ENCODE measurements around the gene PLS1.
"Not testable (repeated sequence)": the region's sequence is repeated elsewhere in the genome, so short reads cannot be mapped to it uniquely, and the experiment has no call there.

GRCh38 chr3:142574223-142574622 is 22.0 kb upstream of the PLS1 start:
- TF ChIP-seq ZNF8 (CRISPR knock-in tag; IDR thresholded peaks at IDR 0.05); GLIS3 (CRISPR knock-in tag; IDR thresholded peaks at IDR 0.05); RARB (CRISPR knock-in tag; IDR thresholded peaks at IDR 0.05); ZNF565 (CRISPR knock-in tag; conservative IDR thresholded peaks at IDR 0.05; ENCODE audit: low read depth); ZFP3 (CRISPR knock-in tag; IDR thresholded peaks at IDR 0.05): not testable (repeated sequence)
